ENCODE measurements around the gene SFSWAP.
A peak's percentile ranks its signal among the peaks of the same experiment; 100 is the strongest.
"Not testable (repeated sequence)": the region's sequence is repeated elsewhere in the genome, so short reads cannot be mapped to it uniquely, and the experiment has no call there.

SFSWAP gene

GRCh38 chr12:131679816-131680215 lies 31.1 kb upstream of the SFSWAP start:
- DNase-seq (ENCODE audit: low read depth in 2 of 2), result not testable (repeated sequence)

- DNase-seq (ENCODE audit: low read depth in 2 of 2), result not testable (repeated sequence)
These were observed 30.3 kb upstream of the SFSWAP start for GRCh38 chr12:131680392-131681256.

DNA sequence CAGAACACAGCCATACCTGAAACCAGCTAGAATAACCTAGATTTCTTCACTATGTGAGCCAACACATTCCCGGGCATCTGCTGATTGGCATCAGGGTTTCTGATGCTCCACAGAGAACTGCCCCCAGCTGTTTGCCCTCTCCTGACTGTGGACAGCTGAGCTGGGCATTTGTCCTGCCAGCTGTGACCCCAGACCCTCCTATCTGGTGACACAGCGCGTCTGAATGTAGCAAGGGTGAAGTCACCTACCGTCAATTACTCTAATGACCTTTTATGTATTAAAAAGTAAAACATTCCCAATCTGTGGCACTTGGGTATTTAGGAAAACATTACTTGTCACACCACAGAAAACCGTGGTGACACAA lies 29.7 kb upstream of the SFSWAP start:
- DNase-seq (ENCODE audit: low read depth in 2 of 2), result no peak

GRCh38 chr12:131681746-131682509 lies 29.0 kb upstream of the SFSWAP start:
- DNase-seq (ENCODE audit: low read depth in 2 of 2), result peak in 1 of 2 donors; percentile 51

DNA sequence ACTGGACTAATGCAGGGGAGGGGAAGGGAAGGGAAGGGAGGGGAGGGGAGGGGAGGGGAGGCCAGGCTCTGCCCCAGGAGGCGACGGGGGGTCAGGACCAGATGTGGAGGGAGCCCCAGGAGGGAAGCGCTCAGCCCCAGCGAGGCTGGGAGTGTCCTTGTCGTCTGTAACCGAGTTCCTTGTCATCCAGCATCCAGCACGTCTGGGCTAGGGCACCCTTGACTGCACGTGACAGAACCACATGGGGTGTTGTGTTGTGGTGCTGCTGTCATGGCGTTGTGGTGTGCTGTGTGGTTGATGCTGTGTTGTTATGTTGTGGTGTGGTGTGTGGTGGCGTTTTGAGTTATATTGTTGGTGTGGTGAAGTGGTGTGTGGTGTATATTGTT lies 28.4 kb upstream of the SFSWAP start:
- no peak for DNase-seq (ENCODE audit: low read depth in 2 of 2)

DNA sequence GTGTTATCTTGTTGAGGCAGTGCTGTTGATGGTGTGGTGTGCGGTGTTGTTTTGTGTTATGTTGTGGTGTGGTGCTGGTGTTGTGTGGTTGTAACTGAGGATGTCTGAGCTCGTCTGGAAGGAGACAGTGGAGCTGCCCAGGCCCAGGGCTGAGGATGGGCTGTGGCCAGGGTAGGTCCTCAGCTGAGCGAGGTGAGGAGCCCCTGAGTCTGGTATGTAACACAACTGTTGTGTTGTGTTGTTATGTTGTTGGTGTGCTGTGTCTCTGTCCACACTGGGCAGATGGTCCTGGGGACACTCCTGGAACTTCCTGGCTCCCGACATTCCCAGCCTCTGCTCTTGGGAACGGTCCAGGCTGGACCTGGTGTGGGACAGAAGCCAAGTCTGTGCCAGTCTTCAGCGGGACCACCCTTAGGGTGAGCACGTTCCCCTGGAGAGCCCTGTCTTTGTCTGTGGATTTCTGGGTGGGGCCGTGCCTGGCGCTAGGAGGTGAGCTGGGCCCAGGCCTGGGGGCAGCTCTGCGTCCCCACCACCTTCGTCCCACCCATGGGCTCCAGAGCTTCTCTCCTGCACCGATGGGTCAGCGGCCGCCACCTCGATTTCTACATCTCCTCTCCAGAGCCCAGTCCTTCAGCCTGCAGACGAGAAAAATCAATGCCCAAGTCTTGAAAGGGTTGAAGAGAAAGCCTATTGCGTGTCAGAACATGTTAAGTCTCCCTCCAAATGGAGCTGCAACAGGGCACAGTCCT lies 27.4 kb upstream of the SFSWAP start:
- DNase-seq (ENCODE audit: low read depth in 2 of 2), result no peak

- DNase-seq (ENCODE audit: low read depth in 2 of 2), result no peak
These were observed 26.7 kb upstream of the SFSWAP start for GRCh38 chr12:131684015-131684725.

DNA sequence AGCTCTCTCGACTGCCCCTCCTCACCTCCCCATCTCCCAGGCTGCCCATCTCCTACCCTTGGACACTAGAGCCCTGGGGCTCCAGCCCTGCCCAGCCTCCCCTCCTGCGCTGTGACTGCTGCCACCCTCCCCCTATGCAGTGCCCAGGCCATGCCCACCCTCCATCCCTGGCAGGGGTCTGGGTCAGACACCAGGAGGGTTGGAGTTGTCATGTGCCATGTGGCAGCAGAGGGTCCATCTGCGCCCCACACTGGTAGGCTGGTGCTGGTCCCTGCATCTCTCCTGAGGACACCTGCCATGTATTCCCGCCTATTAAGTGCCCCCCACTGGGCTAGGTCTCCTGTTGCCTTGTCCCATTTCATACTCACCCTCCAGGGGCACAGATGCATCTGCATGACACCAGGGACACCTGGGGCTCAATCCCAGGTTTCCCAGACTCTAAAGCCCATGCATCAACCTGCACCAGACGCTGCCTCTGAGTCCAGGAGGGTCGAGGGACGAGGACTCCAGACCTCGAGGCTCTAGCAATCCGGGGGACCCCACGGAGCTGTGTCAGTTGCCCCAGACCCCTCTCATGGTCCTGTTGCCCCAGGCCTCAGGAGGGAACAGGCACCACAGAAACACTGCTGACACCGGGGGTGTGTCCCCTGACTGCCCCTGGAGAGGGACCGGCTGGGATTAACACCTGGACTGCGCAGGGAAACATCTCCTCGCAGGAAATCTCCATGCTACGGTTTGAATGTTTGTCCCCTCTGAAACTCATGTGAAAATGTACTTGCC lies 23.4 kb upstream of the SFSWAP start:
- DNase-seq (ENCODE audit: low read depth in 2 of 2), result no peak

DNA sequence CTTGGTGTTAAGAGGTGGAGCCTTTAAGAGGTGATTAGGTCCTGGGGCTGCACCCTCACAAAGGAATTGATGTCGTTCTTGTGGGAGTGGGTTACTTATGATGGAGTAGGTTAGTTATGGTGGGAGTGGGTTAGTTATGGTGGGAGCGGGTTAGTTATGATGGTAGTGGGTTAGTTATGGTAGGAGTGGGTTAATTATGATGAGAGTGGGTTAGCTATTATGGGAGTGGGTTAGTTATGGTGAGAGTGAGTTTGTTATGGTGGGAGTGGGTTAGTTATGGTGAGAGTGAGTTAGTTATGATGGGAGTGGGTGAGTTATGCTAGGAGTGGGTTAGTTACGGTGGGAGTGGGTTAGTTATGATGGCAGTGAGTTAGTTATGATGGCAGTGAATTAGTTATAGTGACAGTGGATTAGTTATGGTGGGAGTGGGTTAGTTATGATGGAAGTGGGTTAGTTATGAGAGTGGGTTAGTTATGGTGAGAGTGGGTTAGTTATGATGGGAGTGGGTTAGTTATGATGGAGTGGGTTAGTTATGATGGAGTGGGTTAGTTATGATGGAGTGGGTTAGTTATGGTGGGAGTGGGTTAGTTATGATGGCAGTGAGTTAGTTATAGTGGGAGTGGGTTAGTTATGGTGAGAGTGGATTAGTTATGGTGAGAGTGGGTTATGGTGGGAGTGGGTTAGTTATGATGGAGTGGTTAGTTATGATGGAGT lies 22.6 kb upstream of the SFSWAP start:
- no peak for DNase-seq (ENCODE audit: low read depth in 2 of 2)

DNA sequence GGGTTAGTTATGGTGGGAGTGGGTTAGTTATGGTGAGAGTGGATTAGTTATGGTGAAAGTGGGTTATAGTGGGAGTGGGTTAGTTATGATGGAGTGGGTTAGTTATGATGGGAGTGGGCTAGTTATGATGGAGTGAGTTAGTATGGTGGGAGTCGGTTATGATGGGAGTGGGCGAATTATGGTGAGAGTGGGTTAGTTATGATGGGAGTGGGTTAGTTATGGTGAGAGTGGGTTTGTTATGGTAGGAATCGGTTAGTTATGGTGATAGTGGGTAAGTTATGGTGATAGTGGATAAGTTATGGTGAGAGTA lies 22.1 kb upstream of the SFSWAP start:
- no peak for DNase-seq (ENCODE audit: low read depth in 2 of 2)

- DNase-seq (ENCODE audit: low read depth in 2 of 2), result no peak
These were observed 20.6 kb upstream of the SFSWAP start for GRCh38 chr12:131690320-131690719.

DNA sequence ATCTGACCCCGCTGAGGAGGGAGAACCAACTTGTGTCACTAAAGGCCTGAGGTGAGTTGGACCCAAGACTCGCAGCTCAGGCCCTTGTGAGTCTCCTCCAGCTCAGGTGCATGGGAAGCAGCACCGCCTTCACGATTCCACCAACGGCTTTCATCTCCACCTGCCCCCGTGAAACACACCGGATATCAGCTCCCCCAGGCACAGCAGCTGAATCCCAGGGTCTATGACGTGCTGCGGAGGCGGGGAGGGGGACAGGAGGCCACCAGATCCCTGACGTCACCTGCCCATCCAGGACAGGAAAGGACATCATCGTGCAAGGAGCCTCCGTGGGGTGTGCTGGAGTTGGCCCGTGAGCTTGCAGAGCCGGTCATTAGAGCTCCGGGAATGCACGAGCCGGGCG lies 18.5 kb upstream of the SFSWAP start:
- DNase-seq (ENCODE audit: low read depth in 2 of 2), result no peak

- no peak for DNase-seq (ENCODE audit: low read depth in 2 of 2)
These were observed 17.7 kb upstream of the SFSWAP start for GRCh38 chr12:131693149-131693548.

GRCh38 chr12:131694116-131694838 lies 16.6 kb upstream of the SFSWAP start:
- no peak for DNase-seq (ENCODE audit: low read depth in 2 of 2)

- DNase-seq (ENCODE audit: low read depth in 2 of 2), result no peak
These were observed 14.9 kb upstream of the SFSWAP start for GRCh38 chr12:131695968-131696367.

DNA sequence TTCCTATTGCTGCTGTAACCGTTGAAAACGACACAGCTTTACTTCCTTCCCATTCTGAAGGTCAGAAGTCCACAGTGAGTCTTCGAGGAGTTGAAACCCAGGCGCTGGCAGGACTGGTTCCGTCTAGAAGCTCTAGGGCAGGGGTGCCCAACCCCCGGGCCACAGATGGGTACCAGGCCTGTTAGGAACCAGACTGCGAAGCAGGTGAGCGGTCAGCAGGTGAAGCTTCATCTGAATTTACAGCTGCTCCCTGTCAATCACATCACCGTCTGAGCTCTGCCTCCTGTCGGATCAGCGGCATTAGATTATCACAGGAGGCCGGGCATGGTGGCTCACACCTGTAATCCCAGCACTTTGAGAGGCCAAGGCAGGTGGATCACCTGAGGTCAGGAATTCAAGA lies 12.6 kb upstream of the SFSWAP start:
- no peak for DNase-seq (ENCODE audit: low read depth in 2 of 2)

GRCh38 chr12:131699434-131699833 lies 11.5 kb upstream of the SFSWAP start:
- no peak for DNase-seq (ENCODE audit: low read depth in 2 of 2)

- DNase-seq (ENCODE audit: low read depth in 2 of 2), result no peak
These were observed 10.6 kb upstream of the SFSWAP start for GRCh38 chr12:131700271-131700670.

DNA sequence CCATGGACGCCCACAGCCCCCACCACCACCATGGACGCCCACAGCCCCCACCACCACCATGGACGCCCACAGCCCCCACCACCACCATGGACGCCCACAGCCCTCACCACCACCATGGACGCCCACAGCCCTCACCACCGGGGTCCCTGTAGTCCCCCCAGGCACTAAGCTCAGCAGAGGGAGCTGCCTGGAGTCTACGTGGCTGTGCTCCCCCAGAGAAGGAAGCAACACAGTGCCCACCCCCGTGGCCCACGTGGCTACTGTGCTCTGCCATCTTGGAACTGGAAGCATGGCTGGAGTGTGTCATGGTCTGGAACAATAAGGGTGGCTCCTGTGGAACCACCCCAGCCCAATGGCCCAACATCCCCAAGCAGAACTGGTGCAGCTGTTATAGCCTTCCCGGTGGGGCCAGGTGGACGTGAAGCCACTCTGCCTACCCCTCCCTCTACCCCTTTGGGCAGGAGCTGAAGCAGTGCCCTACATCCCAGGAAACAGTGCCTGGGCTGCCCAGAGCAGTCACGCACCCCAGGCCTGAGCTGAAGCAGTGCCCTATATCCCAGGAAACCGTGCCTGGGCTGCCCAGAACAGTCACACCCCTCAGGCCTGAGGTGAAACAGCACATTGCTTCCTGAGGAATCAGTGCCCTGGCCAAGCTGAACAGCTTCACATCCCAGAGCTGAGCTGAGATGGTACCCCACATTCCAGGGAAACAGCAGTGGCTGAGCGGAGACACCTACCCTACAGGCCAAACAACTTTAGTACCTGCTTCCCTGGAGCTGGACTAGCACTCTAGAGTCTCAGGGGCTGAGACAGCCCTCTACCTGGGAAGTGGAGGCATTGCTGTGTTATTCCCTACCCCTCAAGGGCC lies 9.0 kb upstream of the SFSWAP start:
- DNase-seq (ENCODE audit: low read depth in 2 of 2), result no peak
